Measurements from ENCODE around the gene SREBF1. TPM values are rescaled to one million over a fixed set of nuclear protein-coding genes. Genes with fewer than 3 reads are reported as not detected.

SREBF1 gene
- total RNA-seq, 1 experiment from 2014 or later: 298 TPM

DNA sequence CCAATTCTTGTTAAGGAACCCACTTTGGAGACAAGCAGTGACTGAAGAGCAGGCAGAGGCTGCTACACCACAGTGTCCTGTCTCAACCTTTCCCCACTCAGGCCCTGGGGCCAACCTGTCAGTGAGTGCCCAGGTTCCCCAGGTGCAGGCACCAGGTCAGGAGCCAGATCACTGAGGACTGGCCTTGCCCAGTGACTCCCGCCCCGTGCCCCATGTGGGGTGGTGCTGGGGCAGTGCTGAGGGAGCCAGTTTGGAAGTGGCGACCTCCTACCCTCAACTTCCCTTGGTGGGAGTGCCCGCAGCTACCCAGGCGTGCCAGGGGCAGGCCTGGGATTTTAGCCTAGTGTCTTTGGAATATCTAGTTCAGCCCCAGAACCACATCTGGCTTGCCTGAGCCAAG, 29.3 kb downstream of the SREBF1 start:
- H3K36me3 ChIP-seq (ENCODE audit: control insufficient read depth in 1 of 2, insufficient read depth in 2 of 2, low read length in 2 of 2): peaks cover 2 to 22% of the 10 kb centered on the region in 2 experiments
- H3K79me2 ChIP-seq (ENCODE audit: insufficient read depth, low read length): peaks cover 4% of the 10 kb centered on the region; the same call in 1 of the 2 replicates
- peaks cover 4 to 33% of the 10 kb centered on the region in 2 experiments; a peak in 3 of 4 replicates for H3K4me1 ChIP-seq (ENCODE audit: control insufficient read depth in 1 of 2, insufficient read depth in 2 of 2, low read length in 2 of 2)
- POLR2A ChIA-PET: interaction anchor here (2.1 kb wide), 1 partner anchor 29 kb away, joined by 6 read pairs; the partner anchor contains the start of gene SREBF1
- TF ChIP-seq CEBPB (IDR thresholded peaks at IDR 0.05; ENCODE audit: low read depth) (no peak), FOSL1 (IDR thresholded peaks at IDR 0.05; ENCODE audit: low read depth) (no peak)
- intact Hi-C loops (cut with micrococcal nuclease): no loop called here
- no peaks in the 10 kb centered on the region for H3K9me3 ChIP-seq (ENCODE audit: control insufficient read depth in 1 of 2, insufficient read depth in 1 of 2, low read depth in 1 of 2, low read length in 2 of 2)
- H4K20me1 ChIP-seq (ENCODE audit: insufficient read depth): no peaks in the 10 kb centered on the region
- no peak overlapping the region for H3K9ac ChIP-seq (ENCODE audit: low read length)
- no TSS peak for BruUV-seq (replicated peaks)
- H3K27me3 ChIP-seq (ENCODE audit: insufficient read depth, low read length): no peaks in the 10 kb centered on the region
- H3K4me2 ChIP-seq (ENCODE audit: low read length): no peak overlapping the region
- no peak for ATAC-seq
- H2AFZ ChIP-seq (ENCODE audit: low read depth, low read length, poor library complexity, severe bottlenecking): no peak overlapping the region
- DNase-seq (ENCODE audit: low read depth, low spot score): no peak
- RAD21 ChIA-PET (ENCODE audit: low non-redundant PET in 1 of 2, low total read pairs in 2 of 2, uncharacterized antibody in 2 of 2, unreplicated experiment in 2 of 2): no interaction called here
- peak overlapping the region; percentile 3; the same call in 1 of the 2 replicates for H3K27ac ChIP-seq (ENCODE audit: low read depth, low read length)
- H3K9me2 ChIP-seq (ENCODE audit: insufficient read depth): no peaks in the 10 kb centered on the region
- no peak overlapping the region for H3K4me3 ChIP-seq (replicated peaks in 1 of 2; ENCODE audit: low read depth in 1 of 2, low read length in 2 of 2)
- CTCF ChIA-PET: interaction anchor here (1.1 kb wide), 1 partner anchor 13 kb away, joined by 3 read pairs; no protein-coding TSS in a partner anchor

DNA sequence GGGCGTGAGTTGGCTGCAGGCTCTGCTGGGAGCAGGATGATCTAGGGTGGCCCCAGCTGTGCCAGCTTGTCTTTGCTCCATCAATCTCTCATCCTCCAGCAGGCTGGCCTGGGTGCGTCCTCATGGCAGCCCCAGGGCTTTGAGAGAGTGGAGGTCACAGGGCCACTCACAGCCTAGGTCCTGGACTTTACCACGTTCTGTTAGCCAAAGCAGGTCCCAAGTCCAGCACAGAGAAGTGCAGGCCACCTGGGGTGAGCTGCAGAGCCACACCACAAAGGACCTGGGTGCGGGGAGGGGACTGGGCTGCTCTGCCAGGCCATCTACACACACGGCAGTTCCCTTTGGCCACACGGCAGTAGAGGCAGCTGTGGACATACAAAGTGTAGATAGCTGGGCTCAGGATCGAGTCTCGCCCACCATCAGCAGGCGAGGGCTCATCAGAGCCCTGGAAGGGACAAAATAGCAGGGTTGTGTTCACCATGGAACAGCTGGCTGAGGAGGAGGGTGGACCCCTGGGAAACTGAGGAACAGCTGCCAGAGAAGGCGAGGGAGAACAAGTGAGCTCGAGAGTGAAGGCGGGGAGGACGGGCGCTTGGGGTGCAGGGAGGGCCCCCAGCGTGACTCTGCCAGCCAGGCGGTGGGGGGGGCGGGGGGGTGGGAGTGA, 30.0 kb downstream of the SREBF1 start:
- RAD21 ChIA-PET (ENCODE audit: low non-redundant PET in 1 of 2, low total read pairs in 2 of 2, uncharacterized antibody in 2 of 2, unreplicated experiment in 2 of 2): interaction anchor here in 1 of 2 experiments (0.6 kb wide), 1 partner anchor 27 kb away, joined by 3 read pairs; no protein-coding TSS in a partner anchor
- intact Hi-C loops (cut with micrococcal nuclease): no loop called here
- Histone ChIP-seq H3K79me2 (ENCODE audit: insufficient read depth, low read length) (peaks cover 4% of the 10 kb centered on the region; the same call in 1 of the 2 replicates), H3K9ac (ENCODE audit: low read length) (no peak overlapping the region), H3K36me3 (ENCODE audit: control insufficient read depth in 1 of 2, insufficient read depth in 2 of 2, low read length in 2 of 2) (peaks cover 2 to 17% of the 10 kb centered on the region in 2 experiments; a peak in 3 of 4 replicates), H3K4me2 (ENCODE audit: low read length) (no peak overlapping the region), H3K9me2 (ENCODE audit: insufficient read depth) (no peaks in the 10 kb centered on the region), H3K27ac (ENCODE audit: low read depth, low read length) (no peak overlapping the region), H3K9me3 (ENCODE audit: control insufficient read depth in 1 of 2, insufficient read depth in 1 of 2, low read depth in 1 of 2, low read length in 2 of 2) (no peaks in the 10 kb centered on the region), H3K4me1 (ENCODE audit: control insufficient read depth in 1 of 2, insufficient read depth in 2 of 2, low read length in 2 of 2) (peaks cover 0 to 26% of the 10 kb centered on the region in 2 experiments; a peak in 2 of 4 replicates), H3K27me3 (ENCODE audit: insufficient read depth, low read length) (no peaks in the 10 kb centered on the region), H4K20me1 (ENCODE audit: insufficient read depth) (no peaks in the 10 kb centered on the region), H2AFZ (ENCODE audit: low read depth, low read length, poor library complexity, severe bottlenecking) (no peak overlapping the region), H3K4me3 (replicated peaks in 1 of 2; ENCODE audit: low read depth in 1 of 2, low read length in 2 of 2) (no peak overlapping the region)
- no TSS peak for BruUV-seq (replicated peaks)
- ATAC-seq (no peak), DNase-seq (ENCODE audit: low read depth, low spot score) (no peak)
- POLR2A ChIA-PET: interaction anchor here (2.1 kb wide), 1 partner anchor 30 kb away, joined by 6 read pairs; the partner anchor contains the start of gene SREBF1
- CTCF ChIA-PET: no interaction called here
- no peak for TF ChIP-seq TCF7L2 (IDR thresholded peaks at IDR 0.05; ENCODE audit: borderline replicate concordance, extremely low read depth, insufficient read depth, insufficient read length)
- no peak for TF ChIP-seq SP1 (IDR thresholded peaks at IDR 0.05; ENCODE audit: low read depth)
- TF ChIP-seq EGR1 (IDR thresholded peaks at IDR 0.05; ENCODE audit: low read depth): no peak
- TF ChIP-seq, protein P1, sequence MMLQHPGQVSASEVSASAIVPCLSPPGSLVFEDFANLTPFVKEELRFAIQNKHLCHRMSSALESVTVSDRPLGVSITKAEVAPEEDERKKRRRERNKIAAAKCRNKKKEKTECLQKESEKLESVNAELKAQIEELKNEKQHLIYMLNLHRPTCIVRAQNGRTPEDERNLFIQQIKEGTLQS (IDR thresholded peaks at IDR 0.05): no peak
- TF ChIP-seq CEBPB (IDR thresholded peaks at IDR 0.05; ENCODE audit: low read depth): no peak
- no peak for TF ChIP-seq CBX3 (IDR thresholded peaks at IDR 0.05; ENCODE audit: low read depth)
- TF ChIP-seq, protein P2, sequence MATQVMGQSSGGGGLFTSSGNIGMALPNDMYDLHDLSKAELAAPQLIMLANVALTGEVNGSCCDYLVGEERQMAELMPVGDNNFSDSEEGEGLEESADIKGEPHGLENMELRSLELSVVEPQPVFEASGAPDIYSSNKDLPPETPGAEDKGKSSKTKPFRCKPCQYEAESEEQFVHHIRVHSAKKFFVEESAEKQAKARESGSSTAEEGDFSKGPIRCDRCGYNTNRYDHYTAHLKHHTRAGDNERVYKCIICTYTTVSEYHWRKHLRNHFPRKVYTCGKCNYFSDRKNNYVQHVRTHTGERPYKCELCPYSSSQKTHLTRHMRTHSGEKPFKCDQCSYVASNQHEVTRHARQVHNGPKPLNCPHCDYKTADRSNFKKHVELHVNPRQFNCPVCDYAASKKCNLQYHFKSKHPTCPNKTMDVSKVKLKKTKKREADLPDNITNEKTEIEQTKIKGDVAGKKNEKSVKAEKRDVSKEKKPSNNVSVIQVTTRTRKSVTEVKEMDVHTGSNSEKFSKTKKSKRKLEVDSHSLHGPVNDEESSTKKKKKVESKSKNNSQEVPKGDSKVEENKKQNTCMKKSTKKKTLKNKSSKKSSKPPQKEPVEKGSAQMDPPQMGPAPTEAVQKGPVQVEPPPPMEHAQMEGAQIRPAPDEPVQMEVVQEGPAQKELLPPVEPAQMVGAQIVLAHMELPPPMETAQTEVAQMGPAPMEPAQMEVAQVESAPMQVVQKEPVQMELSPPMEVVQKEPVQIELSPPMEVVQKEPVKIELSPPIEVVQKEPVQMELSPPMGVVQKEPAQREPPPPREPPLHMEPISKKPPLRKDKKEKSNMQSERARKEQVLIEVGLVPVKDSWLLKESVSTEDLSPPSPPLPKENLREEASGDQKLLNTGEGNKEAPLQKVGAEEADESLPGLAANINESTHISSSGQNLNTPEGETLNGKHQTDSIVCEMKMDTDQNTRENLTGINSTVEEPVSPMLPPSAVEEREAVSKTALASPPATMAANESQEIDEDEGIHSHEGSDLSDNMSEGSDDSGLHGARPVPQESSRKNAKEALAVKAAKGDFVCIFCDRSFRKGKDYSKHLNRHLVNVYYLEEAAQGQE (IDR thresholded peaks at IDR 0.05; ENCODE audit: low read depth): no peak
- TF ChIP-seq YY1 (IDR thresholded peaks at IDR 0.05; ENCODE audit: extremely low read depth, insufficient replicate concordance, low read depth, low read length): no peak
- no peak for TF ChIP-seq ZFX (IDR thresholded peaks at IDR 0.05)
- no peak for TF ChIP-seq ZNF274 (IDR thresholded peaks at IDR 0.05; ENCODE audit: low read depth, low read length)
- no peak for TF ChIP-seq JUND (IDR thresholded peaks at IDR 0.05)
- TF ChIP-seq, protein P3, sequence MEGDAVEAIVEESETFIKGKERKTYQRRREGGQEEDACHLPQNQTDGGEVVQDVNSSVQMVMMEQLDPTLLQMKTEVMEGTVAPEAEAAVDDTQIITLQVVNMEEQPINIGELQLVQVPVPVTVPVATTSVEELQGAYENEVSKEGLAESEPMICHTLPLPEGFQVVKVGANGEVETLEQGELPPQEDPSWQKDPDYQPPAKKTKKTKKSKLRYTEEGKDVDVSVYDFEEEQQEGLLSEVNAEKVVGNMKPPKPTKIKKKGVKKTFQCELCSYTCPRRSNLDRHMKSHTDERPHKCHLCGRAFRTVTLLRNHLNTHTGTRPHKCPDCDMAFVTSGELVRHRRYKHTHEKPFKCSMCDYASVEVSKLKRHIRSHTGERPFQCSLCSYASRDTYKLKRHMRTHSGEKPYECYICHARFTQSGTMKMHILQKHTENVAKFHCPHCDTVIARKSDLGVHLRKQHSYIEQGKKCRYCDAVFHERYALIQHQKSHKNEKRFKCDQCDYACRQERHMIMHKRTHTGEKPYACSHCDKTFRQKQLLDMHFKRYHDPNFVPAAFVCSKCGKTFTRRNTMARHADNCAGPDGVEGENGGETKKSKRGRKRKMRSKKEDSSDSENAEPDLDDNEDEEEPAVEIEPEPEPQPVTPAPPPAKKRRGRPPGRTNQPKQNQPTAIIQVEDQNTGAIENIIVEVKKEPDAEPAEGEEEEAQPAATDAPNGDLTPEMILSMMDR (IDR thresholded peaks at IDR 0.05 in 2 of 3, conservative IDR thresholded peaks at IDR 0.05 in 1 of 3; ENCODE audit: borderline replicate concordance in 1 of 3, insufficient read depth in 1 of 3, low read depth in 2 of 3, low read length in 2 of 3): no peak
- TF ChIP-seq SIN3A (IDR thresholded peaks at IDR 0.05; ENCODE audit: low read depth): no peak

All from HCT116 (cell line).